Endodermal cell (in vitro differentiated cells): ENCODE data around the gene TMEM62. TPM values are rescaled to one million over a fixed set of nuclear protein-coding genes. Genes with fewer than 3 reads are reported as not detected.
"Not testable (repeated sequence)": the region's sequence is repeated elsewhere in the genome, so short reads cannot be mapped to it uniquely, and the experiment has no call there.

Source experiments
- DNase-seq: peaks from one replicate; pipeline ENCODE4 v3.0.0-alpha.2; 2017
- H3K27ac ChIP-seq: 2 replicates; pipeline ENCODE4 v1.5.1; 2013; ENCODE audit warnings: mild to moderate bottlenecking, low read depth, low read length, moderate library complexity
- H3K27me3 ChIP-seq: 2 replicates; pipeline ENCODE4 v1.6.1; 2013; ENCODE audit warnings: mild to moderate bottlenecking, low read length, moderate library complexity; ENCODE audit not compliant: insufficient read depth, control insufficient read depth, poor library complexity, severe bottlenecking
- H3K36me3 ChIP-seq: 2 replicates; pipeline ENCODE4 v1.7.0; 2013; ENCODE audit warnings: mild to moderate bottlenecking, low read length, moderate library complexity; ENCODE audit not compliant: control insufficient read depth, insufficient read depth
- H3K4me1 ChIP-seq: one replicate; pipeline ENCODE4 v1.7.0; 2013; ENCODE audit warnings: low read length; ENCODE audit not compliant: control insufficient read depth, insufficient read depth
- H3K4me3 ChIP-seq: 2 replicates; pipeline ENCODE4 v1.5.1; 2013; ENCODE audit warnings: mild to moderate bottlenecking, low read length, moderate library complexity
- H3K9ac ChIP-seq: 2 replicates; pipeline ENCODE4 v1.6.1; 2013; ENCODE audit warnings: mild to moderate bottlenecking, low read length, moderate library complexity; ENCODE audit not compliant: poor library complexity, severe bottlenecking; ENCODE audit errors: extremely low read depth
- H3K9me3 ChIP-seq: 2 replicates; pipeline ENCODE4 v1.6.1; 2013; ENCODE audit warnings: mild to moderate bottlenecking, low read length, moderate library complexity; ENCODE audit not compliant: control insufficient read depth
- H3K27ac Mint-ChIP-seq: 2 replicates; pipeline ENCODE4 v1.8.0; 2020; ENCODE audit warnings: mixed read lengths
- H3K27me3 Mint-ChIP-seq: 2 replicates; pipeline ENCODE4 v1.8.0; 2021; ENCODE audit warnings: mild to moderate bottlenecking, mixed read lengths; ENCODE audit not compliant: insufficient read depth
- H3K36me3 Mint-ChIP-seq: 2 replicates; pipeline ENCODE4 v1.8.0; 2020; ENCODE audit warnings: low read depth, mixed read lengths
- H3K4me1 Mint-ChIP-seq: 2 replicates; pipeline ENCODE4 v1.8.0; 2020; ENCODE audit warnings: mixed read lengths
- H3K4me3 Mint-ChIP-seq: 2 replicates; pipeline ENCODE4 v1.8.0; 2020; ENCODE audit warnings: mild to moderate bottlenecking, moderate library complexity, mixed read lengths
- H3K9me3 Mint-ChIP-seq: 2 replicates; pipeline ENCODE4 v1.8.0; 2020; ENCODE audit warnings: mild to moderate bottlenecking, mixed read lengths
- WGBS, 2 experiments: methylation state at CpG; one replicate each; pipeline versions ENCODE4 v1.1.5 to v1.1.7; 2013; ENCODE audit warnings: missing lambda C conversion rate in 2 of 2, mixed read lengths in 1 of 2; ENCODE audit not compliant: insufficient coverage in 1 of 2, insufficient read length in 1 of 2; 5-methylcytosine and 5-hydroxymethylcytosine counted together
- total RNA-seq, 2 donors: library from RNA; stranded (reverse); fragmentation: NEBNext Ultra II Directional in 1 of 2; extraction: Animal tissue kit (Norgen Biotek cat#: 25700) in 1 of 2; gene quantifications; 2 replicates in 1 of 2; 3 replicates in 1 of 2; pipeline ENCODE4 v1.2.1, GENCODE V29; 2021
- TF ChIP-seq, protein P1 (sequence below): fragments of 200-600 bp; sonication (generic); conservative IDR thresholded peaks from 2 replicates; pipeline ENCODE4 v1.5.0; 2021; ENCODE audit warnings: antibody characterized with exemption, mild to moderate bottlenecking

The TMEM62 gene
- total RNA-seq, 2 donors from 2014 or later = 8.1 to 10.2 TPM

DNA sequence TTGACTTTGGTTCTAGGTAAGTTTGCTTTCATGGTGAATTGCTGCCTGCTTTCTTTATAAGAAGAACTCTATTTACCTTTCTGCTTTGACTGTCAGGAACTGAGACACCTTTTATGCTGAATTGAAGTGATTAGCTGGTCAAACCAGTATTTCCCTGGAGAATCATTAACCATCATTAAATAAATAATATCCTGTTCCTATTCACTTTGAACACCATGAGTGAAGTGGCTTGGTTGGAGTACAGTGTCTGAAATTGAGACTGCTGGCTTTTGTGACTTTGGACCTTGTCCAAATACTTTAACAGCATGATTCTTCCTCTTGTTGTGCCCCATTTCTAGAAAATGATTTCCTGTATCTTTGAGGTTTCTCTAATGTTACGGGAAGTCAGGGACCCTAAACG lies 5.6 kb upstream of the TMEM62 start:
- Histone ChIP-seq H3K4me3 (no peak overlapping the region), H3K27ac (no peak overlapping the region), H3K9me3 (peaks cover 19% of the 10 kb centered on the region), H3K27me3 (peaks cover 5% of the 10 kb centered on the region), H3K36me3 (no peaks in the 10 kb centered on the region), H3K4me1 (no peaks in the 10 kb centered on the region), H3K9ac (no peak overlapping the region)
- TF ChIP-seq, protein P1, sequence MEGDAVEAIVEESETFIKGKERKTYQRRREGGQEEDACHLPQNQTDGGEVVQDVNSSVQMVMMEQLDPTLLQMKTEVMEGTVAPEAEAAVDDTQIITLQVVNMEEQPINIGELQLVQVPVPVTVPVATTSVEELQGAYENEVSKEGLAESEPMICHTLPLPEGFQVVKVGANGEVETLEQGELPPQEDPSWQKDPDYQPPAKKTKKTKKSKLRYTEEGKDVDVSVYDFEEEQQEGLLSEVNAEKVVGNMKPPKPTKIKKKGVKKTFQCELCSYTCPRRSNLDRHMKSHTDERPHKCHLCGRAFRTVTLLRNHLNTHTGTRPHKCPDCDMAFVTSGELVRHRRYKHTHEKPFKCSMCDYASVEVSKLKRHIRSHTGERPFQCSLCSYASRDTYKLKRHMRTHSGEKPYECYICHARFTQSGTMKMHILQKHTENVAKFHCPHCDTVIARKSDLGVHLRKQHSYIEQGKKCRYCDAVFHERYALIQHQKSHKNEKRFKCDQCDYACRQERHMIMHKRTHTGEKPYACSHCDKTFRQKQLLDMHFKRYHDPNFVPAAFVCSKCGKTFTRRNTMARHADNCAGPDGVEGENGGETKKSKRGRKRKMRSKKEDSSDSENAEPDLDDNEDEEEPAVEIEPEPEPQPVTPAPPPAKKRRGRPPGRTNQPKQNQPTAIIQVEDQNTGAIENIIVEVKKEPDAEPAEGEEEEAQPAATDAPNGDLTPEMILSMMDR = no peak
- H3K4me1 Mint-ChIP-seq = peaks cover 4% of the 10 kb centered on the region
- peaks cover 24% of the 10 kb centered on the region for H3K27me3 Mint-ChIP-seq
- H3K4me3 Mint-ChIP-seq = no peak overlapping the region
- H3K9me3 Mint-ChIP-seq = peaks cover 21% of the 10 kb centered on the region
- no peak overlapping the region for H3K27ac Mint-ChIP-seq
- H3K36me3 Mint-ChIP-seq = no peaks in the 10 kb centered on the region
- DNase-seq = no peak
- WGBS, 2 experiments = 92% methylated on average over 2 of the region's 2 CpGs; no CpG with 5 or more reads in 1 of the 2 experiments

GRCh38 chr15:43128174-43128979 lies 5.0 kb upstream of the TMEM62 start:
- H3K9me3 Mint-ChIP-seq = peaks cover 21% of the 10 kb centered on the region
- H3K27me3 Mint-ChIP-seq = peaks cover 26% of the 10 kb centered on the region
- H3K36me3 Mint-ChIP-seq, H3K27ac Mint-ChIP-seq, H3K4me3 Mint-ChIP-seq, H3K27me3 ChIP-seq, H3K4me3 ChIP-seq, H3K9ac ChIP-seq, H3K4me1 Mint-ChIP-seq, DNase-seq, H3K36me3 ChIP-seq, H3K27ac ChIP-seq, H3K4me1 ChIP-seq: not testable (repeated sequence)
- peaks cover 19% of the 10 kb centered on the region for H3K9me3 ChIP-seq
- WGBS, 2 experiments = 65 to 79% methylated on average over 4 to 9 of the region's 10 CpGs

DNA sequence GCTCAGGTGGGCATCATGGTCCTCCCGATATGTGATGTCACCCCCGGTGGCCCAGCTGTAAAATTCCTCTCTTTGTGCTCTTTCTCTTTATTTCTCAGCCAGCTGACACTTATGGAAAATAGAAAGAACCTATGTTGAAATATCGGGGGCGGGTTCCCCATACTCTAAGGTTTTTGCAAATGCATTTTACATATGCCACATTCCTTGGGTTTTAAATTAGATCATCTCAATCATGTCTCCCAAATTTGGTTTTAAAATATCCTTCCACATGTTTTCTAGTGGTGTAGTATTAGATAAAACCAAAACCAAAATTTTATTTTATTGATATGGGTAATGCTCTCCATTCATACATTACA lies 4.4 kb upstream of the TMEM62 start:
- H3K36me3 Mint-ChIP-seq = no peaks in the 10 kb centered on the region

More for the DNA sequence above, 4.4 kb upstream of the TMEM62 start:
- Histone ChIP-seq H3K9me3 (peaks cover 19% of the 10 kb centered on the region), H3K4me3 (no peak overlapping the region), H3K9ac (no peak overlapping the region), H3K4me1 (no peaks in the 10 kb centered on the region), H3K36me3 (no peaks in the 10 kb centered on the region), H3K27me3 (peaks cover 7% of the 10 kb centered on the region), H3K27ac (no peak overlapping the region)
- TF ChIP-seq, protein P1 = no peak
- Mint-ChIP-seq H3K9me3 (peaks cover 21% of the 10 kb centered on the region), H3K4me1 (no peaks in the 10 kb centered on the region), H3K27ac (no peak overlapping the region), H3K27me3 (peaks cover 26% of the 10 kb centered on the region), H3K4me3 (no peak overlapping the region)
- DNase-seq = no peak
- WGBS, 2 experiments = 93 to 100% methylated on average over 2 to 4 of the region's 4 CpGs
